ENCODE measurements around the gene TMEM167A. TPM values are rescaled to one million over a fixed set of nuclear protein-coding genes. Genes with fewer than 3 reads are reported as not detected.

TMEM167A gene
- total and polyA plus RNA-seq, 2 of the 8 experiments (the other 6 are each of a cell fraction or from before 2014, with no cell fraction given), result 50.6 to 178 TPM

DNA sequence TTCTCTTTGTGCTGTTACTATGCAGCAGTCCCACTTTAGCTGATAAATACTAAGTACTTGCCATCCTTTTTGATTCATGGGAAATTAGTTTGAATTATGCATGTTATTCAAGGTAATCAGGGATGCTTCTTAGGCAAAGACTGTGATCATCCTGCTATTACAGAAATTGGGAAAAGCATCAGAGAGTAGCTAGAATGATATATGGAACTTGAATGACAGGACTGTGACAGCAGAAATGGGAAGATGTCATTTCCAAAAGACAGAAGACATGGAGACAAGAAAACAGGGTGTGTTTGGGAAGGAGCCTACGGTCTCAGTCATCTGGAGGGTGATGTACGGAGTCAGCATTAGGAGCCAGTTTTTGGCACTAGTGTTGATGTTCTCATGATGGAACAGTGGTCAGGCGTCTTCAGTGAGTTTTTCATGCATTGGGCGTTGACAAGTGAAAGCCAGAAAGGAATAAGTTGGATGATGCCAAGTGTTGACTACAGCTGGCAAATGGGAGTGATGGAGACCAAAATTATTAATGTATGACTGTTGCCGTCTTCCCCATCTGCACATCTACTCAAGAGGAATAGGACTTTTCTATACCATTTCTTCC is 70.4 kb downstream of the TMEM167A start (continued):
- TF ChIP-seq, protein P1, sequence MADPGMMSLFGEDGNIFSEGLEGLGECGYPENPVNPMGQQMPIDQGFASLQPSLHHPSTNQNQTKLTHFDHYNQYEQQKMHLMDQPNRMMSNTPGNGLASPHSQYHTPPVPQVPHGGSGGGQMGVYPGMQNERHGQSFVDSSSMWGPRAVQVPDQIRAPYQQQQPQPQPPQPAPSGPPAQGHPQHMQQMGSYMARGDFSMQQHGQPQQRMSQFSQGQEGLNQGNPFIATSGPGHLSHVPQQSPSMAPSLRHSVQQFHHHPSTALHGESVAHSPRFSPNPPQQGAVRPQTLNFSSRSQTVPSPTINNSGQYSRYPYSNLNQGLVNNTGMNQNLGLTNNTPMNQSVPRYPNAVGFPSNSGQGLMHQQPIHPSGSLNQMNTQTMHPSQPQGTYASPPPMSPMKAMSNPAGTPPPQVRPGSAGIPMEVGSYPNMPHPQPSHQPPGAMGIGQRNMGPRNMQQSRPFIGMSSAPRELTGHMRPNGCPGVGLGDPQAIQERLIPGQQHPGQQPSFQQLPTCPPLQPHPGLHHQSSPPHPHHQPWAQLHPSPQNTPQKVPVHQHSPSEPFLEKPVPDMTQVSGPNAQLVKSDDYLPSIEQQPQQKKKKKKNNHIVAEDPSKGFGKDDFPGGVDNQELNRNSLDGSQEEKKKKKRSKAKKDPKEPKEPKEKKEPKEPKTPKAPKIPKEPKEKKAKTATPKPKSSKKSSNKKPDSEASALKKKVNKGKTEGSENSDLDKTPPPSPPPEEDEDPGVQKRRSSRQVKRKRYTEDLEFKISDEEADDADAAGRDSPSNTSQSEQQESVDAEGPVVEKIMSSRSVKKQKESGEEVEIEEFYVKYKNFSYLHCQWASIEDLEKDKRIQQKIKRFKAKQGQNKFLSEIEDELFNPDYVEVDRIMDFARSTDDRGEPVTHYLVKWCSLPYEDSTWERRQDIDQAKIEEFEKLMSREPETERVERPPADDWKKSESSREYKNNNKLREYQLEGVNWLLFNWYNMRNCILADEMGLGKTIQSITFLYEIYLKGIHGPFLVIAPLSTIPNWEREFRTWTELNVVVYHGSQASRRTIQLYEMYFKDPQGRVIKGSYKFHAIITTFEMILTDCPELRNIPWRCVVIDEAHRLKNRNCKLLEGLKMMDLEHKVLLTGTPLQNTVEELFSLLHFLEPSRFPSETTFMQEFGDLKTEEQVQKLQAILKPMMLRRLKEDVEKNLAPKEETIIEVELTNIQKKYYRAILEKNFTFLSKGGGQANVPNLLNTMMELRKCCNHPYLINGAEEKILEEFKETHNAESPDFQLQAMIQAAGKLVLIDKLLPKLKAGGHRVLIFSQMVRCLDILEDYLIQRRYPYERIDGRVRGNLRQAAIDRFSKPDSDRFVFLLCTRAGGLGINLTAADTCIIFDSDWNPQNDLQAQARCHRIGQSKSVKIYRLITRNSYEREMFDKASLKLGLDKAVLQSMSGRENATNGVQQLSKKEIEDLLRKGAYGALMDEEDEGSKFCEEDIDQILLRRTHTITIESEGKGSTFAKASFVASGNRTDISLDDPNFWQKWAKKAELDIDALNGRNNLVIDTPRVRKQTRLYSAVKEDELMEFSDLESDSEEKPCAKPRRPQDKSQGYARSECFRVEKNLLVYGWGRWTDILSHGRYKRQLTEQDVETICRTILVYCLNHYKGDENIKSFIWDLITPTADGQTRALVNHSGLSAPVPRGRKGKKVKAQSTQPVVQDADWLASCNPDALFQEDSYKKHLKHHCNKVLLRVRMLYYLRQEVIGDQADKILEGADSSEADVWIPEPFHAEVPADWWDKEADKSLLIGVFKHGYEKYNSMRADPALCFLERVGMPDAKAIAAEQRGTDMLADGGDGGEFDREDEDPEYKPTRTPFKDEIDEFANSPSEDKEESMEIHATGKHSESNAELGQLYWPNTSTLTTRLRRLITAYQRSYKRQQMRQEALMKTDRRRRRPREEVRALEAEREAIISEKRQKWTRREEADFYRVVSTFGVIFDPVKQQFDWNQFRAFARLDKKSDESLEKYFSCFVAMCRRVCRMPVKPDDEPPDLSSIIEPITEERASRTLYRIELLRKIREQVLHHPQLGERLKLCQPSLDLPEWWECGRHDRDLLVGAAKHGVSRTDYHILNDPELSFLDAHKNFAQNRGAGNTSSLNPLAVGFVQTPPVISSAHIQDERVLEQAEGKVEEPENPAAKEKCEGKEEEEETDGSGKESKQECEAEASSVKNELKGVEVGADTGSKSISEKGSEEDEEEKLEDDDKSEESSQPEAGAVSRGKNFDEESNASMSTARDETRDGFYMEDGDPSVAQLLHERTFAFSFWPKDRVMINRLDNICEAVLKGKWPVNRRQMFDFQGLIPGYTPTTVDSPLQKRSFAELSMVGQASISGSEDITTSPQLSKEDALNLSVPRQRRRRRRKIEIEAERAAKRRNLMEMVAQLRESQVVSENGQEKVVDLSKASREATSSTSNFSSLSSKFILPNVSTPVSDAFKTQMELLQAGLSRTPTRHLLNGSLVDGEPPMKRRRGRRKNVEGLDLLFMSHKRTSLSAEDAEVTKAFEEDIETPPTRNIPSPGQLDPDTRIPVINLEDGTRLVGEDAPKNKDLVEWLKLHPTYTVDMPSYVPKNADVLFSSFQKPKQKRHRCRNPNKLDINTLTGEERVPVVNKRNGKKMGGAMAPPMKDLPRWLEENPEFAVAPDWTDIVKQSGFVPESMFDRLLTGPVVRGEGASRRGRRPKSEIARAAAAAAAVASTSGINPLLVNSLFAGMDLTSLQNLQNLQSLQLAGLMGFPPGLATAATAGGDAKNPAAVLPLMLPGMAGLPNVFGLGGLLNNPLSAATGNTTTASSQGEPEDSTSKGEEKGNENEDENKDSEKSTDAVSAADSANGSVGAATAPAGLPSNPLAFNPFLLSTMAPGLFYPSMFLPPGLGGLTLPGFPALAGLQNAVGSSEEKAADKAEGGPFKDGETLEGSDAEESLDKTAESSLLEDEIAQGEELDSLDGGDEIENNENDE (IDR thresholded peaks at IDR 0.05; ENCODE audit: insufficient replicate concordance, low read length), result no peak
- no peak for TF ChIP-seq JUN (IDR thresholded peaks at IDR 0.05; ENCODE audit: low read depth, low read length)
- TF ChIP-seq, protein P2, sequence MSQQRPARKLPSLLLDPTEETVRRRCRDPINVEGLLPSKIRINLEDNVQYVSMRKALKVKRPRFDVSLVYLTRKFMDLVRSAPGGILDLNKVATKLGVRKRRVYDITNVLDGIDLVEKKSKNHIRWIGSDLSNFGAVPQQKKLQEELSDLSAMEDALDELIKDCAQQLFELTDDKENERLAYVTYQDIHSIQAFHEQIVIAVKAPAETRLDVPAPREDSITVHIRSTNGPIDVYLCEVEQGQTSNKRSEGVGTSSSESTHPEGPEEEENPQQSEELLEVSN (IDR thresholded peaks at IDR 0.05), result no peak

Measured in H1 (cell line).